Osteocyte (in vitro differentiated cells): ENCODE data around the gene INS. TPM values are rescaled to one million over a fixed set of nuclear protein-coding genes. Genes with fewer than 3 reads are reported as not detected.
A peak's percentile ranks its signal among the peaks of the same experiment; 100 is the strongest.

Experiments
- DNase-seq: peaks from one replicate; pipeline ENCODE4 v3.0.0; 2021; ENCODE audit warnings: mixed read lengths; ENCODE audit not compliant: unreplicated experiment; ENCODE audit errors: extremely low spot score
- H3K27ac Mint-ChIP-seq: one replicate; pipeline ENCODE4 v1.8.0; 2021; ENCODE audit warnings: mild to moderate bottlenecking, mixed read lengths; ENCODE audit not compliant: unreplicated experiment
- H3K27me3 Mint-ChIP-seq: one replicate; pipeline ENCODE4 v1.8.0; 2021; ENCODE audit warnings: mixed read lengths; ENCODE audit not compliant: unreplicated experiment
- H3K36me3 Mint-ChIP-seq: one replicate; pipeline ENCODE4 v1.8.0; 2021; ENCODE audit warnings: mixed read lengths; ENCODE audit not compliant: unreplicated experiment
- H3K4me1 Mint-ChIP-seq: one replicate; pipeline ENCODE4 v1.8.0; 2021; ENCODE audit warnings: mixed read lengths; ENCODE audit not compliant: unreplicated experiment
- H3K4me3 Mint-ChIP-seq: one replicate; pipeline ENCODE4 v1.8.0; 2021; ENCODE audit warnings: mild to moderate bottlenecking, moderate library complexity, mixed read lengths; ENCODE audit not compliant: unreplicated experiment
- H3K9me3 Mint-ChIP-seq: one replicate; pipeline ENCODE4 v1.8.0; 2021; ENCODE audit warnings: mixed read lengths; ENCODE audit not compliant: unreplicated experiment
- total RNA-seq: library from RNA; stranded (reverse); gene quantifications from 2 replicates; pipeline ENCODE4 v1.2.1, GENCODE V29; 2021
- TF ChIP-seq, protein P1 (sequence below): fragments of 200-600 bp; sonication (generic); IDR thresholded peaks from 2 replicates; pipeline ENCODE4 v1.5.0; 2021; ENCODE audit warnings: antibody characterized with exemption, mild to moderate bottlenecking, moderate library complexity

INS gene
- total RNA-seq, 1 donor from 2014 or later: not detected

- H3K4me3 Mint-ChIP-seq: no peak overlapping the region
- H3K36me3 Mint-ChIP-seq: no peaks in the 10 kb centered on the region
- H3K27ac Mint-ChIP-seq: no peak overlapping the region
- no peaks in the 10 kb centered on the region for H3K9me3 Mint-ChIP-seq
- no peak for DNase-seq
- H3K4me1 Mint-ChIP-seq: peaks cover 2% of the 10 kb centered on the region
- no peaks in the 10 kb centered on the region for H3K27me3 Mint-ChIP-seq
- TF ChIP-seq, protein P1, sequence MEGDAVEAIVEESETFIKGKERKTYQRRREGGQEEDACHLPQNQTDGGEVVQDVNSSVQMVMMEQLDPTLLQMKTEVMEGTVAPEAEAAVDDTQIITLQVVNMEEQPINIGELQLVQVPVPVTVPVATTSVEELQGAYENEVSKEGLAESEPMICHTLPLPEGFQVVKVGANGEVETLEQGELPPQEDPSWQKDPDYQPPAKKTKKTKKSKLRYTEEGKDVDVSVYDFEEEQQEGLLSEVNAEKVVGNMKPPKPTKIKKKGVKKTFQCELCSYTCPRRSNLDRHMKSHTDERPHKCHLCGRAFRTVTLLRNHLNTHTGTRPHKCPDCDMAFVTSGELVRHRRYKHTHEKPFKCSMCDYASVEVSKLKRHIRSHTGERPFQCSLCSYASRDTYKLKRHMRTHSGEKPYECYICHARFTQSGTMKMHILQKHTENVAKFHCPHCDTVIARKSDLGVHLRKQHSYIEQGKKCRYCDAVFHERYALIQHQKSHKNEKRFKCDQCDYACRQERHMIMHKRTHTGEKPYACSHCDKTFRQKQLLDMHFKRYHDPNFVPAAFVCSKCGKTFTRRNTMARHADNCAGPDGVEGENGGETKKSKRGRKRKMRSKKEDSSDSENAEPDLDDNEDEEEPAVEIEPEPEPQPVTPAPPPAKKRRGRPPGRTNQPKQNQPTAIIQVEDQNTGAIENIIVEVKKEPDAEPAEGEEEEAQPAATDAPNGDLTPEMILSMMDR: peak; percentile 55
These were observed 12.2 kb upstream of the INS start for GRCh38 chr11:2173150-2173693.

GRCh38 chr11:2172676-2173075, 11.7 kb upstream of the INS start:
- TF ChIP-seq, protein P1: no peak
- Mint-ChIP-seq H3K9me3 (no peaks in the 10 kb centered on the region), H3K27ac (no peak overlapping the region), H3K36me3 (no peaks in the 10 kb centered on the region), H3K27me3 (no peaks in the 10 kb centered on the region), H3K4me3 (no peak overlapping the region), H3K4me1 (peaks cover 2% of the 10 kb centered on the region)
- DNase-seq: no peak

- no peak within 1 kb of the TSS for H3K4me3 Mint-ChIP-seq
These were observed 10.6 kb upstream of the INS start, which contains the start of gene TH for GRCh38 chr11:2171591-2172003. Gene TH (minus strand): TSS chr11:2171815. CDS start chr11:2171786, 29 bp downstream.

GRCh38 chr11:2169626-2170570, 8.9 kb upstream of the INS start:
- TF ChIP-seq, protein P1: no peak
- Mint-ChIP-seq H3K27ac (no peak overlapping the region), H3K9me3 (no peaks in the 10 kb centered on the region), H3K27me3 (no peaks in the 10 kb centered on the region), H3K36me3 (no peaks in the 10 kb centered on the region), H3K4me3 (no peak overlapping the region), H3K4me1 (no peaks in the 10 kb centered on the region)
- no peak for DNase-seq

More at GRCh38 chr11:2171591-2172003, 10.6 kb upstream of the INS start, which contains the start of gene TH:
- no peak within 1 kb of the TSS for H3K27ac Mint-ChIP-seq
- no peaks in the 10 kb centered on the region for H3K36me3 Mint-ChIP-seq
- TF ChIP-seq, protein P1: no peak
- peaks cover 2% of the 10 kb centered on the region for H3K4me1 Mint-ChIP-seq
- H3K9me3 Mint-ChIP-seq: no peaks in the 10 kb centered on the region
- DNase-seq: no peak
- H3K27me3 Mint-ChIP-seq: no peaks in the 10 kb centered on the region

DNA sequence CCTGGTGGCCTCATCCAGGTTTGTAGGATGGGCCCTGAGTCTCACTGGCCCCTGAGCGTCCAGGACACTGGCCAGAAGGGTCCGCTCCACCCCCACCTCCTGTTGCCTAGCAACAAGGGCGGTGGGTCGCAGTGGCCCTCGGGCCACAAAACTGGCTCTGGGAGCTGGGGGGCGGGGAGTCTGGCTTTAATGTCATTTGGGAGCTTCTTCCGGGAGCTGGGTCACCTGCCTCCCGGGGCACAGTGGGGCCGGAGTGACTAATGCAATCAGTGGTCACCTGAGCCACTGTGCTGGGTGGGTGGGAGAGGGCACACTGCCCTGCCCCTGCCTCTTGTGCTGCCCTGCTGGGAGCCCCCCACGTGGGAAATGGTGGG, 8.0 kb upstream of the INS start:
- Mint-ChIP-seq H3K4me1 (no peaks in the 10 kb centered on the region), H3K27me3 (no peaks in the 10 kb centered on the region), H3K9me3 (no peaks in the 10 kb centered on the region), H3K36me3 (no peaks in the 10 kb centered on the region), H3K4me3 (no peak overlapping the region), H3K27ac (no peak overlapping the region)
- no peak for DNase-seq
- TF ChIP-seq, protein P1: no peak
